Amniotic stem cell (primary cell): ENCODE data around the gene C5AR1.
"Not testable (repeated sequence)": the region's sequence is repeated elsewhere in the genome, so short reads cannot be mapped to it uniquely, and the experiment has no call there.

Experiments used
- DNase-seq: peaks from one replicate; lab custom pipeline; 2025; lab: John Stamatoyannopoulos, UW

C5AR1 gene

DNA sequence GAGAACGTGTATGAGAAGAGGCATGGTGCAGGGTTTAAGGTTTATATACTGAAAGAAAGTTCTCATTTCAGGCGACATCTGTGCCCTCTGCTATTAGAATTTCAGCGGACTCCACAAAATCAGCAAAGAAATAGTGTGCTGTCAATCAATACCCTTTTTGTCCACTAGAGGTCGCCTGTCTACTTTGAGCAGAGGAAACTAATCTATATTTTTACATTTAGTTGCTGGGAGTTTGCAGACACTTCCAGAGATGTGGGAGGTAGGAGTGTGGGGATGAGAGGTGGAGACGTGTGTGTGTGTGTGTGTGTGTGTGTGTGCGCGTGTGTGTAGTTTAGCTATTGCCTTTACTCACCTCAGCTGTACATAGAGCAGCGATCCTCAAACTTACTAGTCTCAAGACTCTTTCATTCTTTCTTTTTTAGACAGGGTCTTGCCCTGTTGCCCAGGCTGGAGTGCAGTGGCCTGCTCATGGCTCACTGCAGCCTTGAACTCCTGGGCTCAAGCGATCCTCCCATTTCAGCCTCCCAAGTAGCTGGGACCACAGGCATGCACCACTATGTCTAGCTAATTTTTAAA, 25.2 kb upstream of the C5AR1 start:
- peak; percentile 41 for DNase-seq

DNA sequence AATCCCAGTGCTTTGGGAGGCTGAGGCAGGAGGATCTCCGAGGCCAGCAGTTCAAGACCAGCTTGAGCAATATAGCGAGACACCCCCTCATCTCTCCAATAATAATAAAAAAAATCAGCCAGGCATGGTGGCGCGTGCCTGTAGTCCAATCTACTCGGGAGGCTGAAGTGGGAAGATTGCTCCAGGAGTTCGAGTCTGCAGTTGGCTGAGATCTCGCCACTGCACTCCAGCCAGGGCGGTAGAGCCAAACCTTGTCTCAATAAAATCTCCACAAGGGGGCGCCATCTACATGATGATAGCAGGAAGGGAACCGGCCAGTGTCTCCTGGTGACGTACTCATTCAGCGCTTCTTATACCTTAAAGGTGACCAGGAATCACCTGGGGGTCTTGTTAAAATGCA, 13.6 kb upstream of the C5AR1 start:
- DNase-seq, result peak; percentile 87

DNA sequence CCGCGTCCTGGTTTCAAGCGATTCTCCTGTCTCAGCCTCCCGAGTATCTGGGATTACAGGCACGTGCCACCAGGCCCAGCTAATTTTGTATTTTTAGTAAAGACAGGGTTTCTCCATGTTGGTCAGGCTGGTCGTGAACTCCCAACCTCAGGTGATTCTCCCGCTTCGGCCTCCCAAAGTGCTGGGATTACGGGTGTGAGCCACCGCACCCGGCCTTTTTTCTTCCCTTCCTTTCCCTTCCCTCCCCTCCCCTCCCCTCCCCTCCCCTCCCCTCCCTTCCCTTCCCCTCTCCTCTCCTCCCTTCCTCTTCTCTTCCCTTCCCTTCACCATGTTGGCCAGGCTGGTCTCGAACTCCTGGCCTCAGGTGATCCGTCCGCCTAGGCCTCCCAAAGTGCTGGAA, 8.8 kb upstream of the C5AR1 start:
- DNase-seq, result not testable (repeated sequence)

DNA sequence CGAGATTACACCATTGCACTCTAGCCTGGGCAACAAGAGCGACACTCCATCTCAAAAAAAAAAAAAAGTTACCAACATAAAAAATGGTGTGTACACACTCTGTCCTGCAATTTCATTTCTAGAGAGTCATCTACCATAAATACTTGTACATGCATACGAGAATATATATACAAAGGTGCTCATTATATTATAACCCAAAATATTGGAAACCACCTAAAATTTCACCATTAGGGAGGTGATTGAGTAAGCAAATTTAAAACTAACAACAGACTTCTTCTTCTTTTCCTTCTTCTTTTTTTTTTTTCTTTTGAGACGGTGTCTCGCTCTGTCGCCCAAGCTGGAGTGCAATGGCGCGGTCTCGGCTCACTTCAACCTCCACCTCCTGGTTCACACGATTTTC, 7.4 kb upstream of the C5AR1 start:
- DNase-seq, result no peak

DNA sequence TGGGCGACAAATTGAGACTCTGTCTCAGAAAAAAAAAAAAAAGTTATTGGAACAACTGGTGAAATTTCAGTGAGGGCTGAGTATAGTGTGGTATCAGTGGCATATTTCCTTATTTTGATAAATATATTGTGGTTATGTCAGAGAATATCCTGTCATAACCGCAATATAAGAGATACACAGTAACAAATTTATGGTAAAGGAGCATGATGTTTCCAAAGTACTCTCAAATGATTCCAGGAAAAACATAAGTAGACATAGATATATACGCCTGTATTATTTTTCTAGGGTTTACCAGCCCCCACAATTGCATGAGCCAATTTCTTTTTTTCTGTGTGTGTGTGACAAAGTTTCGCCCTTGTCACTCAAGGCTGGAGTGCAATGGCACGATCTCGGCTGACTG, 5.7 kb upstream of the C5AR1 start:
- no peak for DNase-seq

DNA sequence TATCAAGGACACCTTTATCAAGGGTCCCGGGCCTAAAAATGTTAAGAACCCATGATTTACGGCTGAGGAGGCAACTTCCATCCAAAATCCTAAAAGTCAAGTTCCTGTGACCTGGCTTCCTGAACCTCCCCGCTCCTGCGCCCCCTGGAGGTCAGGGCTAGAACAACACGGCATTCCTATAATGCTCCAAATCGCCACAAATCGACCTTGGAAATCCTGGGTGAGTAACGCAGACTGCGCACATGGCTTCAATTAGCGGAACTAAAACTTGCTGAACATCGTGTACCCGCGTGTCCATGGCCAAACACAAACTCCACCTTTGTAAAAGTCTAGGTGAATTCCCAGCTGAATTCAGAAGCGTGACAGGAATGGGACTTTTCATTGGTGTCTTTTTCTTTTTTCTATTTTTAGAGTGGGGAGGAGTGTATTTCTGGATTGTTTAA, 4.3 kb upstream of the C5AR1 start:
- DNase-seq, result peak; percentile 91

DNA sequence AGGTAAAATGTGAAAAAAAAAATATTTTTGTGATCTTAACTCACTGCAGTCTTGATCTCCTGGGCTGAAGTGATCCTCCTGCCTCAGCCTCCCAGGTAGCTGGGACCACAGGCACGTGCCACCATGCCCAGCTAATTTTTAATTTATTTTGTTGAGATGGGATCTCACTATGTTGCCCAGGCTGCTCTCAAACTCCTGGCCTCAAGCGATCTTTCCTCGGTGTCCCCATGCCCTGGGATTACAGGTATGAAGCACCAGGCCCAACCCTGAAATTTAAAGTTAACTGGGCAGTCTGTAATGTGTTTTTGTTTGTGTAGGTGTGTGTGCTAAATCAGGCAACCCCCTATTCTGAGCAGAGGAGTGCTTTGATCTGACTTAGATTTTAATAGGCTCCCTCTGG, 3.4 kb upstream of the C5AR1 start:
- no peak for DNase-seq

DNA sequence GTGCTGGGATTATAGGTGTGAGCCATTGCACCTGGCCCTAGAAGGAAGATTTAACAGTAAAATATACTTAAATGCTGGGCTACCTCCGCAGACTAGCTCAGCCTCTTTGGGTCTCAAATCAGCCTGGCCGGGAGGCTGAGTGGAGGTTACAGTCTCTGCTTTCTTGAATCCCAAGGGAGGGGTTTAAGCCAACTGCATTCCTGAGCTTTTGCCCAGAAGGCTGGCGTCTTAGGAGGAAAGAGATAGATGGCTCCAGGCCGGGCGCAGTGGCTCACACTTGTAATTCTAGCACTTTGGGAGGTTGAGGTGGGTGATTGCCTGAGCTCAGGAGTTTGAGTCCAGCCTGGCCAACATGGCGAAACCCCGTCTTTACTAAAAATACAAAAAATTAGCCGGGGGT, 623 bp upstream of the C5AR1 start:
- no peak for DNase-seq

DNA sequence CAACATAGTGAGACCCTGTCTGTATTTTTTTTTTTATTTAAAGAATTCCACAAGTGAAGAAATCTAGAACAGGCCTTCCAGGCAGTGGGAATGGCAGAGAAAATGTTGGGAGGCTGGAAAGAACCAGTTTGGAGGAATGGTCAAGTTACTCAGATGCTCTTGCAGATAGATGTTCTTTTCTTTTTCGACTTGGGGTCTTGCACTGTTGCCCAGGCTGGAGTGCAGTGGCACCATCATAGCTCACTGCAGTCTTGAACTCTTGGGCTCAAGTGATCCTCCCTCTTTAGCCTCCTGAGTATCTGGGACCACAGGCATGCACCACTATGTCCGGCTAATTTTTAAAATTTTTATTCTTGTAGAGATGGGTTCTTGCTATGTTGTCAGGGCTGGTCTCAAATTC, 662 bp downstream of the C5AR1 start:
- no peak for DNase-seq

DNA sequence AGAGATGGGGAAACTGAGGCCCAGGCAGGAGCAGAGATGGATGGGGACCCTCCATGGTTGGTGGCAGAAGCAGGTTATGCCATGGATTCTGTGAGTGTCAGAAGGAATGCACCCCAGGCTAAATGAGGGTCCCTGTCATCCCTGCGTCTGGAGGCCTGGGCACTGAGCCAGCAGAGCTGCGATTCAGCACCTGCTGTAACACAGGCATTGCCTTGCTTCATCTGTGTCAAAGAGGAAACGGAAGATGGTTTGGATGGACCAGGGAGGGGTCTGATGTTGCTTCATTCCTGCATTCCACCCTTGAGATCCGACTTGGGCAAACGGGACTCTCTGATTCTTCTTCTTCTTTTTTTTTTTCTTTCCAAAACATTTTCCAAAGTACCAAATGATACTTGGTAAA, 1.2 kb downstream of the C5AR1 start:
- DNase-seq, result no peak

DNA sequence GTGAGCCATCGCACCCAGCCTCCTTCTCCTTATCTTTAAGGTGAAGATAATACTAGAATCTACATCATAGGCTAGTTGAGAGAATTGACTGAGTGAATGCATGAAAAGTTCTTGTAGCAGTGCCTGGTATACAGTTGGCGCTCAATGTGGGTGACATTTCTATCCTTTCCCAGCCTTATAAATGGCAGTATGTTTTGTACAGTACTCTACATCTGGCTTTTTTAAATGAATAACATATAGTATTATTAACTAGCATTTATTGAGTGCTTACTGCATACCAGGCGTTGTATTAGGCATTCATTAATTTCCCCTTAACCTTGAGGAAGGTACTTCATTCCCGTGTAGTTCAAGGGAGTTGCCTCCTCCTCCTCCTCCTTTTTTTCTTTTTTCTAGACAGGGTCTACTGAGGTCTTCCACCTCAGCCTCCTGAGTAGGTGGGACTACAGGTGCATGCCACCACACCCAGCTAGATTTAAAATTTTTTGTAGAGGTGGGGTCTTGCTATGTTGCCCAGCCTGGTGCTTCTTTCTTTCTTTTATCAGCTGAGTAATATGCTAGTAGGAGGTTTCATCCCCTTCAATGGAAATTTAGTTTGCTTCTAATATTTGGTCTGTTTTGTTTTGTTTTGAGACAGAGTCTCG, 2.8 kb downstream of the C5AR1 start:
- DNase-seq, result no peak

DNA sequence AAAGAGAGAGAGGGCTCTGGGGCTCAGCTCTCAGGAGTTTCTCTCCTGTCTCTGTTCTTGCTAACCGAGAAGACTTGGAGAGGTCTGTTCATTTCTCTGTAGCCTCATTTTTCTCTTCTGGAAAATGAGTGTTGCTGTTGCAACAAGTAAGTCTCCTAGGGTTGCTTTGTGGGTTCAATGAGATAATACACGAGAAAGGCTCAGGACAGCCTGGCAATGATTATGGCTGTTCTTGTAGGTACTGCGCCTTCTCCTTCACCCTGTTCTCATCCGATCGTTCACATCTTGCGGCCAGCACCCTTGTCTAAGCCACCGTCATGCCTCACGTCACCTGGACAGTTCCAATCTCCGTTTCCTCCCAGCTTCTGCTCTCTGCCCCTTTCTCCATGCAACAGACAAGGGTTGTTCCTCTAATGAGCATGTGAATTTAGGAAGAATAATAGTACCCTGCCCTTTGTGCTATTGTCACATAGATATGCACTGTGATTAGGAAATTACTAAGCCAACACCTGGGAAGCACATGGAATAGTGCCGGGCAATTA, 4.2 kb downstream of the C5AR1 start:
- DNase-seq, result no peak

DNA sequence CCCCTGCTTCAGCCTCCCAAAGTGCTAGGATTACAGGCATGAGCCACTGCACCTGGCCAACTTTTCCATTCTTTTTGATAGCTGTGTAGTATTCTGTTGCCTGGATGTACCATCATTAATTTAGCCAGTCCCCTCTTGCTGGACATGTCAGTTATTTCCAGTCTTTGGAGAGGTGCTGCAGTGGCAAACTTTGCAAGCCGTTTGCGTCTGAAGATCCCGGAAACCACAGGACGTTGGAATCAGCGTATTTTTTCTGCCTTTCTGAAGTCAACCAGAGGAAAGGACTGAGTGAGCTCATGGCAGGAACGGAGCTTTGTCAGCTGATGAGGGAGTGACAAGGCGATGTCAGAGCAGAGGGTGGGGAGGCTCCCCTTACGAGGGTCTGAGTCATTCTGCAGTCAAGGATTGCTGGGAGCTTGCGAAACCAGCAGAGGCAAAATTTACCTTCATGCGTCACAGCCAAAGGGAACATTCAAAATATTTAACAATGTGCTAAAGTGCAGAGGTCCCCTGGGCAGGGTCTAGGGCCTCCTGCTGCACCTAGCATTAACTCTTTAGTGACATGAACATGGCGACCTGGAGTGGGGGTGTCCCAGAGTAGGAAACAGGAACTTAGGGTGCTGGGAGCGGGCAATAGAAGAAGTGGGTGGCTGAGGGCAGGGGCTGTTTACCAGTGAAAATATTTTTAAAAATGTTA, 5.6 kb downstream of the C5AR1 start:
- DNase-seq, result peak; percentile 63

DNA sequence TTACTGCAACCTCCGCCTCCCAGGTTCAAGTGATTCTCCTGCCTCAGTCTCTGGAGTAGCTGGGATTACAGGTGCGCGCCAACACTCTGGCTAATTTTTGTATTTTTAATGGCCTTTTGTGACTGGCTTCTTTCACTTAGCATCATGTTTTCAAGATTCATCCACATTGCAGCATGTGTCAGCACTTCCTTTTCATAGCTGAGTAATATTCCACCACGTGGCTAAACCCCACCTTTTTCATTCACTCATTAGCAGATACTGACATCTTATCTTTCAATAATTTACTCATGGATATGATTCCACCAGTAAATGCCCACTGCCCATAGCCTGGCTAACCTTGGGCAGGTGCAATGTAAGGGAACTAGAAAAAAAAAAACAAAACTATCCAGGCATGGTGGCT, 6.9 kb downstream of the C5AR1 start:
- DNase-seq, result no peak

DNA sequence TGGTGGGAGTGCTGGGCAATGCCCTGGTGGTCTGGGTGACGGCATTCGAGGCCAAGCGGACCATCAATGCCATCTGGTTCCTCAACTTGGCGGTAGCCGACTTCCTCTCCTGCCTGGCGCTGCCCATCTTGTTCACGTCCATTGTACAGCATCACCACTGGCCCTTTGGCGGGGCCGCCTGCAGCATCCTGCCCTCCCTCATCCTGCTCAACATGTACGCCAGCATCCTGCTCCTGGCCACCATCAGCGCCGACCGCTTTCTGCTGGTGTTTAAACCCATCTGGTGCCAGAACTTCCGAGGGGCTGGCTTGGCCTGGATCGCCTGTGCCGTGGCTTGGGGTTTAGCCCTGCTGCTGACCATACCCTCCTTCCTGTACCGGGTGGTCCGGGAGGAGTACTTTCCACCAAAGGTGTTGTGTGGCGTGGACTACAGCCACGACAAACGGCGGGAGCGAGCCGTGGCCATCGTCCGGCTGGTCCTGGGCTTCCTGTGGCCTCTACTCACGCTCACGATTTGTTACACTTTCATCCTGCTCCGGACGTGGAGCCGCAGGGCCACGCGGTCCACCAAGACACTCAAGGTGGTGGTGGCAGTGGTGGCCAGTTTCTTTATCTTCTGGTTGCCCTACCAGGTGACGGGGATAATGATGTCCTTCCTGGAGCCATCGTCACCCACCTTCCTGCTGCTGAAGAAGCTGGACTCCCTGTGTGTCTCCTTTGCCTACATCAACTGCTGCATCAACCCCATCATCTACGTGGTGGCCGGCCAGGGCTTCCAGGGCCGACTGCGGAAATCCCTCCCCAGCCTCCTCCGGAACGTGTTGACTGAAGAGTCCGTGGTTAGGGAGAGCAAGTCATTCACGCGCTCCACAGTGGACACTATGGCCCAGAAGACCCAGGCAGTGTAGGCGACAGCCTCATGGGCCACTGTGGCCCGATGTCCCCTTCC, 10.5 kb downstream of the C5AR1 start:
- DNase-seq, result no peak

DNA sequence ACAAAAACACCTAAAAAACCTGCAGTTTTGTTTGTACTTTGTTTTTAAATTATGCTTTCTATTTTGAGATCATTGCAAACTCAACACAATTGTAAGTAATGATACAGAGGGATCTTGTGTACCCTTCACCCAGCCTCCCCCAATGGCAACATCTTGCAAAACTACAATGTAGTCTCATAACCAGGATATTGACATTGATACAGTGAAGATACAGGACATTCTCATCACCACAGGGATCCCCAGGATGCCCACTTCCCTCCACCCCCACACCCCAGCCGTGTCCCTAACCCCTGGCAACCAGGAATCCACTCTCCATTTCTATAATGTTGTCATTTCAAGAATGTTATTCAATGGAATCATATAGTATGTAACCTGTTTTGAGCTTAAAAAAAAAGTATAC, 12.0 kb downstream of the C5AR1 start:
- no peak for DNase-seq

DNA sequence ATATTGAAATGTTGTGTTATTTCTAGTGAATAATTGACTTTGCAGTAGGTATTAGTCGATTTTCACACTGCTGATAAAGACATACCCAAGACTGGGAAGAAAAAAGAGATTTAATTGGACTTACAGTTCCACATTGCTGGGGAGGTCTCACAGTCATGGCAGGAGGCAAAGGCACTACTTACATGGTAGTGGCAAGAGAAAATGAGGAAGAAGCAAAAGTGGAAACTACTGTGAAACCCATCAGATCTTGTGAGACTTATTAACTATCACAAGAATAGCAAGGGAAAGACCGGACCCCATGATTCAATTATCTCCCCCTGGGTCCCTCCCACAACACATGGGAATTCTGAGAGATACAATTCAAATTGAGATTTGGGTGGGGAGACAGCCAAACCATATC, 12.4 kb downstream of the C5AR1 start:
- DNase-seq, result no peak

DNA sequence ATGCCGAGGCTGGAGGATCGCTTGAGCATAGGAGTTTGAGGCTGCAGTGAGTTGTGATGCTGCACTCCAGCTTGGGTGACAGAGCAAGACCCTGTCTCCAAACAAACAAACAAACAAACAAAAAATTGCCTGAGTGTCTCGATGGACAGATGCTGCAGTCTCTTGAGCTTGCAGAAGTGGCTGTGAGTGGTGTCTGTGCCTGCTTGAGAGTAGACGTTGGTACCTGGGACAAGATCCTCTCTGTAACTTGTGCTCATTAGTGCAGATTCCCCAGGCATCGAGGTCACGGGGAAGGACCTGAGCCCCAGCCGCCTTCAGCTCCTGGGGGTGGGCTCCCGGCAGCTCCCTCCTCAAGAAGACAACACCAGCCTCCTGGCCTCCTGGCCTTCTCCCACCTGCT, 13.7 kb downstream of the C5AR1 start:
- DNase-seq, result no peak

DNA sequence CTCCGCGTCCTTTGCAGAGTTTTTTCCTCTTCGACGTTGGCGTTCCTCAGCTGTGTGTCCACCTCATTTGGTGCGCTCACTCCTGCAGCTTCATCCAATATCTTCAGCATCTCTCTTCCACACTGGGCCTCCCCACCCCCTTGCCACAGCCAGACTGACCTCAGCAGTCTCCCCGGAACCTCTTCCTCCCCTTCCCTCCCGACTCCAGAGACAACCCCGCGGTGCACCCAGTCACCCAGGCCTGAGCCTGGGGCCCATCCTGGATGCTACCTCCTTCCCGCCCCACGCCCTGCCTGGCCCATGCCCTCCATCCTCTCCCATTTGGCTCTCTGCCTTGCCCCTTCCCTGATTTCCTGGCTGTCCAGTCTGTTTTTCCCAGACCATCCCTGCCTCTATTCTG, 14.2 kb downstream of the C5AR1 start:
- no peak for DNase-seq

DNA sequence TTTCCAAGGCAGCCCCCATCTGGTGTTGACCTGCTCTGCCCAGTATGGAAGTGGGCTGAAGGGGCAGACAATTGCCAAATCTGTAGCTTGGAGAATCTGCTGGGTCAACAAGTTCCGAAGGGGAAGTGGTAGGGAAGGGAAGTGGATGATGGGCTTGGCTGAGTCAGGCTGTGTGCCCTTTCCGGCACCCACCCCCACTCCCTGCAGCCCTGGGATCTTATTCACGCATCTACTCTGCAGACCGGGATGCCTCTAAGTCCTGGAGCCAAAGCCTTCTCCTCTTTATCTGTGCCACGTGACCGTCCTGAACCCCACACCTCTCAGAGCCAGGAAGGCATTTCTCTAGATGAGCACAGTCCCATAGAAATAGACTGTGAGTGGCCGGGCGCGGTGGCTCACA, 14.8 kb downstream of the C5AR1 start:
- DNase-seq, result no peak

DNA sequence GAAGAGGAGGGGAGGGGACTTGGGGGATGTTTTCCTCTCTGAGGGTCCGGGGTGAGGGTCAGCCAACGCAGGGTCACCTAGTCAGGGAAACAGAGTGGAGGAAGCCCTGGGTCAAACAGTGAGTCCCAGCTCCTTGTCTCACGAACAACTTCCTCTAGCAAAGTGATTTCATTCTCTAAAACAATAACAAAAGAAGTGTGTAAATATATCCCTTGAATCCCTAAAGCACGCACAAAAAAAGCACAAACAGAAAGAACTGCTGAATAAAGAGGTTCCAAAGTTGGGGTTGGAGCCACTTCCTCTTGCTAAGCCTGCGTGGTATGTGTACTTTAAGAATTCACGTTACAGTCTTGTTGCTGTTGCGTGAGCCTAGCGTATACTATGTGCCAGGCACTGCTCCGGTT, 20.8 kb downstream of the C5AR1 start:
- no peak for DNase-seq

DNA sequence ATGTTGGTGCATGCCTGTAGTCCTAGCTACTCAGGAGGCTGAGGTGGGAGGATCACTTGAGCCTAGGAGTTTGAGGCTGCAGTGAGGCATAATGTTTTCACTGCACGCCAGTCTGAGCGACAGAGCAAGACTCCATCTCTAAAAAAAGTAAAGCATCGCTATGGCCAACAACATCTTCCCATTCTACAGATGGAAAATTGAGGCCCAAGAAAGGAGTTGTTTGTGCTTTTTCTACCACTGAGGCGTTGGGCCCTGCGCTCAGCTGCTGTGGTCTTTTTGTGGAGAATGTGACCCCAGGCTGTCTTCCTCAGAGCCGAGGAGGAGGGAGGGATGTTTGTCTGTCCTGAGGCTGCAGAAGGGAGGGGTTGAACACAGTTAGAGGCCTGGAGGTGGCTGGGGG, 21.8 kb downstream of the C5AR1 start:
- DNase-seq, result no peak
